H9 (cell line): ENCODE results near the gene UBE3B. TPM values are rescaled to one million over a fixed set of nuclear protein-coding genes. Genes with fewer than 3 reads are reported as not detected.

Source experiments
- DNase-seq: peaks from one replicate; pipeline ENCODE4 v3.0.0-alpha.2; 2017
- H2AFZ ChIP-seq: one replicate; pipeline ENCODE4 v1.6.1; 2013; ENCODE audit warnings: mild to moderate bottlenecking, low read length, control low read depth, moderate library complexity
- H2AK5ac ChIP-seq: 2 replicates; pipeline ENCODE4 v1.6.1; 2013; ENCODE audit warnings: low read length, control low read depth, mixed read lengths; ENCODE audit not compliant: insufficient read length
- H2BK120ac ChIP-seq: one replicate; pipeline ENCODE4 v1.6.1; 2013; ENCODE audit warnings: low read depth, mild to moderate bottlenecking, low read length, control low read depth, inconsistent platforms; ENCODE audit not compliant: poor library complexity, severe bottlenecking
- H2BK12ac ChIP-seq: 2 replicates; pipeline ENCODE4 v1.6.1; 2013; ENCODE audit warnings: low read length, control low read depth, mixed read lengths, low read depth; ENCODE audit not compliant: insufficient read length
- H2BK15ac ChIP-seq: 2 replicates; pipeline ENCODE4 v1.6.1; 2013; ENCODE audit warnings: low read depth, low read length, control low read depth
- H2BK20ac ChIP-seq: one replicate; pipeline ENCODE4 v1.6.1; 2013; ENCODE audit warnings: low read depth, mild to moderate bottlenecking, low read length, control low read depth, inconsistent platforms; ENCODE audit not compliant: poor library complexity, severe bottlenecking
- H2BK5ac ChIP-seq: 2 replicates; pipeline ENCODE4 v1.6.1; 2013; ENCODE audit warnings: low read length, control low read depth, mixed read lengths; ENCODE audit not compliant: insufficient read length
- H3K14ac ChIP-seq: 2 replicates; pipeline ENCODE4 v1.6.1; 2013; ENCODE audit warnings: low read length, control low read depth; ENCODE audit not compliant: insufficient read depth
- H3K18ac ChIP-seq: 2 replicates; pipeline ENCODE4 v1.6.1; 2013; ENCODE audit warnings: low read depth, mild to moderate bottlenecking, mixed read lengths, low read length, control low read depth; ENCODE audit not compliant: insufficient read length
- H3K23ac ChIP-seq: 2 replicates; pipeline ENCODE4 v1.6.1; 2013; ENCODE audit warnings: low read length, control low read depth, mixed read lengths, low read depth; ENCODE audit not compliant: insufficient read length
- H3K23me2 ChIP-seq: 2 replicates; pipeline ENCODE4 v1.6.1; 2013; ENCODE audit warnings: low read depth, mild to moderate bottlenecking, mixed read lengths, low read length, control low read depth; ENCODE audit not compliant: insufficient read length, poor library complexity, severe bottlenecking
- H3K27ac ChIP-seq: 2 replicates; pipeline ENCODE4 v1.5.1; 2013; ENCODE audit warnings: low read length, control low read depth, mixed read lengths, low read depth; ENCODE audit not compliant: insufficient read length
- H3K27me3 ChIP-seq: 2 replicates; pipeline ENCODE4 v1.6.1; 2013; ENCODE audit warnings: low read length, control low read depth, inconsistent platforms; ENCODE audit not compliant: insufficient read depth
- H3K4ac ChIP-seq: 2 replicates; pipeline ENCODE4 v1.6.1; 2013; ENCODE audit warnings: low read depth, mild to moderate bottlenecking, control low read depth, inconsistent platforms, low read length, moderate library complexity
- H3K4me1 ChIP-seq: 2 replicates; pipeline ENCODE4 v1.6.1; 2013; ENCODE audit warnings: low read length, control low read depth, inconsistent platforms; ENCODE audit not compliant: insufficient read depth
- H3K4me2 ChIP-seq: 2 replicates; pipeline ENCODE4 v1.6.1; 2013; ENCODE audit warnings: low read length, control low read depth, mixed read lengths; ENCODE audit not compliant: insufficient read length, insufficient read depth
- H3K56ac ChIP-seq: 2 replicates; pipeline ENCODE4 v1.6.1; 2013; ENCODE audit warnings: low read depth, mild to moderate bottlenecking, mixed read lengths, low read length, control low read depth; ENCODE audit not compliant: insufficient read length
- H3K79me1 ChIP-seq: 2 replicates; pipeline ENCODE4 v1.6.1; 2013; ENCODE audit warnings: low read depth, mild to moderate bottlenecking, moderate library complexity, low read length, control low read depth, inconsistent platforms; ENCODE audit not compliant: insufficient read depth, poor library complexity, severe bottlenecking
- H3K79me2 ChIP-seq: 2 replicates; pipeline ENCODE4 v1.6.1; 2013; ENCODE audit warnings: low read length, control low read depth, inconsistent platforms; ENCODE audit not compliant: insufficient read depth
- H3K9ac ChIP-seq: 2 replicates; pipeline ENCODE4 v1.6.1; 2013; ENCODE audit warnings: low read length, control low read depth, mixed read lengths; ENCODE audit not compliant: insufficient read length; ENCODE audit errors: extremely low read depth
- H3K9me3 ChIP-seq: one replicate; pipeline ENCODE4 v1.6.1; 2013; ENCODE audit warnings: low read depth, low read length, inconsistent platforms; ENCODE audit not compliant: control insufficient read depth
- H3T11ph ChIP-seq: one replicate; pipeline ENCODE4 v1.6.1; 2013; ENCODE audit warnings: mild to moderate bottlenecking, low read length, control low read depth, inconsistent platforms
- H4K20me1 ChIP-seq: one replicate; pipeline ENCODE4 v1.6.1; 2013; ENCODE audit not compliant: control insufficient read depth, insufficient read length, insufficient read depth
- H4K5ac ChIP-seq: 2 replicates; pipeline ENCODE4 v1.6.1; 2013; ENCODE audit warnings: low read depth, mild to moderate bottlenecking, mixed read lengths, low read length, control low read depth; ENCODE audit not compliant: insufficient read length
- H4K8ac ChIP-seq: replicated peaks from 2 replicates; pipeline ENCODE4 v1.6.1; 2013; ENCODE audit warnings: low read length, control low read depth, mixed read lengths, low read depth; ENCODE audit not compliant: insufficient read length
- H4K91ac ChIP-seq: 2 replicates; pipeline ENCODE4 v1.6.1; 2013; ENCODE audit warnings: low read depth, mild to moderate bottlenecking, moderate library complexity, mixed read lengths, low read length, control low read depth; ENCODE audit not compliant: insufficient read length
- H3K27ac Mint-ChIP-seq, 3 experiments: 2 replicates in 2 of 3; 3 replicates in 1 of 3; pipeline ENCODE4 v1.8.0; 2020 to 2021; ENCODE audit warnings: mixed read lengths in 3 of 3, mild to moderate bottlenecking in 1 of 3, moderate library complexity in 1 of 3
- H3K27me3 Mint-ChIP-seq: 2 replicates; pipeline ENCODE4 v1.8.0; 2021; ENCODE audit warnings: low read depth, mild to moderate bottlenecking, moderate library complexity, mixed read lengths
- H3K36me3 Mint-ChIP-seq, 3 experiments: 2 replicates in 2 of 3; 3 replicates in 1 of 3; pipeline ENCODE4 v1.8.0; 2020 to 2021; ENCODE audit warnings: low read depth in 3 of 3, mixed read lengths in 3 of 3; ENCODE audit not compliant: insufficient read depth in 1 of 3
- H3K4me1 Mint-ChIP-seq, 2 experiments: 2 replicates each; pipeline ENCODE4 v1.8.0; 2020; ENCODE audit warnings: mixed read lengths in 2 of 2
- H3K4me3 Mint-ChIP-seq, 2 experiments: 2 replicates in 1 of 2; 3 replicates in 1 of 2; pipeline ENCODE4 v1.8.0; 2020 to 2021; ENCODE audit warnings: mild to moderate bottlenecking in 2 of 2, mixed read lengths in 2 of 2, moderate library complexity in 1 of 2
- H3K9me3 Mint-ChIP-seq, 2 experiments: 2 replicates in 1 of 2; 3 replicates in 1 of 2; pipeline ENCODE4 v1.8.0; 2020; ENCODE audit warnings: mild to moderate bottlenecking in 2 of 2, mixed read lengths in 2 of 2, moderate library complexity in 1 of 2
- WGBS: extraction: QIAGEN DNeasy Blood & Tissue Kit; methylation state at CpG from one replicate; pipeline ENCODE4 v1.1.7; 2013; ENCODE audit warnings: missing lambda C conversion rate, low lambda C conversion rate, mixed read lengths; ENCODE audit not compliant: insufficient read length; ENCODE audit errors: extremely low coverage; 5-methylcytosine and 5-hydroxymethylcytosine counted together
- total RNA-seq: library from RNA; stranded (reverse); gene quantifications from 2 replicates; pipeline ENCODE4 v1.2.1, GENCODE V29; 2021
- TF ChIP-seq, protein P1 (sequence below): fragments of 200-600 bp; sonication (generic); conservative IDR thresholded peaks from 3 replicates; pipeline ENCODE4 v1.8.0; 2021; ENCODE audit warnings: antibody characterized with exemption, mild to moderate bottlenecking

UBE3B gene
- total RNA-seq, 1 experiment from 2014 or later: 24.2 TPM

DNA sequence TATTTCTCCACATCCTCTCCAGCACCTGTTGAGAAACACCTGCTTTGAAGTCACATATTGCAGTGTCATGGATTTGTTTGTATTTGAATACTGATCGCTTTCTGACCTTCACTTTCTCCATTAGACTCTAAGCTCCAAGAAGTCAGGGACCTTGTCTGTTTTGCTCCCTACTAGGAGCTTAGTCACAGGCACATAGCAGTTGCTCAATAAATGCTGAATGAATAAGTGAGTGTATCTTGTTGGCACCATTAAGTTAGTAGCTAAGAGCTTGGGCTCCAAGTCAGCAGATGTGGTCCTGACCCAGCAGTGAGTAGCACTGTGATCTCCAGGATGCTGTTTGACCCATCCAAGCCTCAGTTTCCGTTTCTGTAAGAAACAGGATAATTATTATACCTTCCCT, 106.3 kb downstream of the UBE3B start:
- no peaks in the 10 kb centered on the region for H3K9me3 ChIP-seq
- TF ChIP-seq, protein P1, sequence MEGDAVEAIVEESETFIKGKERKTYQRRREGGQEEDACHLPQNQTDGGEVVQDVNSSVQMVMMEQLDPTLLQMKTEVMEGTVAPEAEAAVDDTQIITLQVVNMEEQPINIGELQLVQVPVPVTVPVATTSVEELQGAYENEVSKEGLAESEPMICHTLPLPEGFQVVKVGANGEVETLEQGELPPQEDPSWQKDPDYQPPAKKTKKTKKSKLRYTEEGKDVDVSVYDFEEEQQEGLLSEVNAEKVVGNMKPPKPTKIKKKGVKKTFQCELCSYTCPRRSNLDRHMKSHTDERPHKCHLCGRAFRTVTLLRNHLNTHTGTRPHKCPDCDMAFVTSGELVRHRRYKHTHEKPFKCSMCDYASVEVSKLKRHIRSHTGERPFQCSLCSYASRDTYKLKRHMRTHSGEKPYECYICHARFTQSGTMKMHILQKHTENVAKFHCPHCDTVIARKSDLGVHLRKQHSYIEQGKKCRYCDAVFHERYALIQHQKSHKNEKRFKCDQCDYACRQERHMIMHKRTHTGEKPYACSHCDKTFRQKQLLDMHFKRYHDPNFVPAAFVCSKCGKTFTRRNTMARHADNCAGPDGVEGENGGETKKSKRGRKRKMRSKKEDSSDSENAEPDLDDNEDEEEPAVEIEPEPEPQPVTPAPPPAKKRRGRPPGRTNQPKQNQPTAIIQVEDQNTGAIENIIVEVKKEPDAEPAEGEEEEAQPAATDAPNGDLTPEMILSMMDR: no peak
- no peak for DNase-seq
- Mint-ChIP-seq H3K4me1 (no peaks in the 10 kb centered on the region), H3K27ac (no peak overlapping the region), H3K36me3 (peaks cover 5 to 56% (median 46%) of the 10 kb centered on the region in 3 experiments; a peak in 5 of 7 replicates), H3K9me3 (no peaks in the 10 kb centered on the region), H3K4me3 (no peak overlapping the region), H3K27me3 (no peaks in the 10 kb centered on the region)
- H3K4me2 ChIP-seq: no peak overlapping the region
- no peaks in the 10 kb centered on the region for H3K27me3 ChIP-seq
- H3K23me2 ChIP-seq: no peaks in the 10 kb centered on the region
- H3T11ph ChIP-seq: no peak overlapping the region
- no peak overlapping the region for H2BK5ac ChIP-seq
- no peak overlapping the region for H2AK5ac ChIP-seq
- no peak overlapping the region for H3K56ac ChIP-seq
- no peaks in the 10 kb centered on the region for H4K20me1 ChIP-seq
- H3K79me2 ChIP-seq: no peaks in the 10 kb centered on the region
- H2BK15ac ChIP-seq: no peak overlapping the region
- H4K5ac ChIP-seq: no peak overlapping the region
- no peak overlapping the region for H2BK20ac ChIP-seq
- no peak overlapping the region for H3K18ac ChIP-seq
- H3K27ac ChIP-seq: no peak overlapping the region
- no peaks in the 10 kb centered on the region for H3K4me1 ChIP-seq
- no peaks in the 10 kb centered on the region for H3K79me1 ChIP-seq
- no peak overlapping the region for H2AFZ ChIP-seq
- no peak overlapping the region for H4K91ac ChIP-seq
- H3K14ac ChIP-seq: no peak overlapping the region
- no CpG with 5 or more reads among the region's 2 CpGs for WGBS
- H2BK120ac ChIP-seq: no peak overlapping the region
- no peak overlapping the region for H3K23ac ChIP-seq
- H3K4ac ChIP-seq: no peak overlapping the region
- H4K8ac ChIP-seq: no peak overlapping the region
- H3K9ac ChIP-seq: no peak overlapping the region
- no peak overlapping the region for H2BK12ac ChIP-seq

Other genes starting within 250 kb of the UBE3B start
- 0.29 and 0.39 TPM in 2 replicates for gene FOXN4, start 168.3 kb upstream of the UBE3B start, total RNA-seq
- 0.11 and 0.26 TPM in 2 replicates for gene MYO1H, start 129.7 kb upstream of the UBE3B start, total RNA-seq
- gene KCTD10, start 334 bp upstream of the UBE3B start, total RNA-seq: 67.1 and 71.3 TPM in 2 replicates
- gene MMAB, start 95.9 kb downstream of the UBE3B start, total RNA-seq: 22.5 and 24.3 TPM in 2 replicates
- 17.4 and 19.2 TPM in 2 replicates for gene MVK, start 96.2 kb downstream of the UBE3B start, total RNA-seq
- gene FAM222A, start 236.2 kb downstream of the UBE3B start, total RNA-seq: 2.8 and 3.2 TPM in 2 replicates